A549 treated with GW870086 at 1 μM for 4 hours (cell line): ENCODE data around the gene CXCR5. TPM values are rescaled to one million over a fixed set of nuclear protein-coding genes. Genes with fewer than 3 reads are reported as not detected.

Experiments used
- total RNA-seq: library from RNA; stranded (reverse); fragments of 200-300 nt; extraction: Qiagen RNA extraction; gene quantifications from 5 replicates; pipeline ENCODE4 v1.2.3, GENCODE V29; 2022; ENCODE audit warnings: low read depth

CXCR5 gene, protein sequence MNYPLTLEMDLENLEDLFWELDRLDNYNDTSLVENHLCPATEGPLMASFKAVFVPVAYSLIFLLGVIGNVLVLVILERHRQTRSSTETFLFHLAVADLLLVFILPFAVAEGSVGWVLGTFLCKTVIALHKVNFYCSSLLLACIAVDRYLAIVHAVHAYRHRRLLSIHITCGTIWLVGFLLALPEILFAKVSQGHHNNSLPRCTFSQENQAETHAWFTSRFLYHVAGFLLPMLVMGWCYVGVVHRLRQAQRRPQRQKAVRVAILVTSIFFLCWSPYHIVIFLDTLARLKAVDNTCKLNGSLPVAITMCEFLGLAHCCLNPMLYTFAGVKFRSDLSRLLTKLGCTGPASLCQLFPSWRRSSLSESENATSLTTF
- total RNA-seq: 0.06 to 0.26 TPM (median 0.14 TPM) in 5 replicates

DNA sequence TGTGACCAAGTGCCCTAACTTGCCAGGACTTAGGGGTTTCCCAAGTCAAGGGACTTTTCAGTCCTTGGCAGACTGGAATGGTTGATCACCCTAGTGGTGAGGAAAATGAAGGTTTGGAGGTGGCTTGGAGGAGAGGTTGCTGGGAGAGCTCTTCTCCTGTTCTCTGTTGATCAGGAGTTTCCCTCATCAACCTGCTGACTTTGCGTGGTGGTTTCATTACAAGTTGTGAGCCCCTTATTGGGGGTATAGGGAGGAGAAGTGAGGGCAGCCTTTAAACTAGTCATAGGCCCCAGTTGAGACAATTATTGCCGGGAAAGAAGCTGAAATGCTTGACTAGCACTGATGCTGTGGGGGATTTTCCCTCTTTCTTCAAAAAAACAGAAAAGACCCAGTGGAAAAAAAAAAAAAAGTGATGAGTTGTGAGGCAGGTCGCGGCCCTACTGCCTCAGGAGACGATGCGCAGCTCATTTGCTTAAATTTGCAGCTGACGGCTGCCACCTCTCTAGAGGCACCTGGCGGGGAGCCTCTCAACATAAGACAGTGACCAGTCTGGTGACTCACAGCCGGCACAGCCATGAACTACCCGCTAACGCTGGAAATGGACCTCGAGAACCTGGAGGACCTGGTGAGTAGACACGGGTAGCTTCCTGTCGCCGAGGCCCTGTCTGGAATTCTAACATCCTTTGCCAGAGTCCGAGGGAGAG, at the start of gene CXCR5:
CXCR5 (plus strand) TSS at position 525 of the 704 bp plus-strand sequence; CDS start at position 575, 50 bp downstream.

Other genes starting within 250 kb of the CXCR5 start
- not detected in 5 replicates for gene TREH, start 204.2 kb upstream of the CXCR5 start, total RNA-seq
- gene DDX6, start 92.7 kb upstream of the CXCR5 start, total RNA-seq: 19.0 to 31.5 TPM (median 24.5 TPM) in 5 replicates
- gene BCL9L, start 42.0 kb downstream of the CXCR5 start, total RNA-seq: 126 to 208 TPM (median 188 TPM) in 5 replicates
- 0.41 to 1.1 TPM (median 0.70 TPM) in 5 replicates for gene UPK2, start 72.4 kb downstream of the CXCR5 start, total RNA-seq
- not detected in 5 replicates for gene FOXR1, start 87.9 kb downstream of the CXCR5 start, total RNA-seq
- gene CENATAC, start 114.2 kb downstream of the CXCR5 start, total RNA-seq: 10.7 to 16.4 TPM (median 12.1 TPM) in 5 replicates
- gene RPS25, start 134.5 kb downstream of the CXCR5 start, total RNA-seq: 809 to 1,089 TPM (median 832 TPM) in 5 replicates
- gene TRAPPC4, start 134.9 kb downstream of the CXCR5 start, total RNA-seq: 57.3 to 62.5 TPM (median 60.8 TPM) in 5 replicates
- 10.4 to 12.9 TPM (median 12.2 TPM) in 5 replicates for gene SLC37A4, start 147.0 kb downstream of the CXCR5 start, total RNA-seq
- 40.5 to 46.9 TPM (median 45.4 TPM) in 5 replicates for gene HYOU1, start 173.3 kb downstream of the CXCR5 start, total RNA-seq
- 11.2 to 13.2 TPM (median 11.8 TPM) in 5 replicates for gene VPS11, start 183.9 kb downstream of the CXCR5 start, total RNA-seq
- gene HMBS, start 201.0 kb downstream of the CXCR5 start, total RNA-seq: 46.9 to 53.3 TPM (median 50.0 TPM) in 5 replicates
- 34.8 to 40.4 TPM (median 38.9 TPM) in 5 replicates for gene DPAGT1, start 218.0 kb downstream of the CXCR5 start, total RNA-seq
- gene C2CD2L, start 223.5 kb downstream of the CXCR5 start, total RNA-seq: 3.1 to 5.6 TPM (median 5.4 TPM) in 5 replicates
- 8.1 to 11.2 TPM (median 10.1 TPM) in 5 replicates for gene HINFP, start 237.7 kb downstream of the CXCR5 start, total RNA-seq